Left renal cortex interstitium (tissue), 4 donors: ENCODE data around the gene CCDC171. TPM values are rescaled to one million over a fixed set of nuclear protein-coding genes. Genes with fewer than 3 reads are reported as not detected.
A peak's percentile ranks its signal among the peaks of the same experiment; 100 is the strongest.

ENCODE experiments used
- DNase-seq, 4 donors: peaks; one replicate each; pipeline ENCODE4 v3.0.0-alpha.2; 2013; ENCODE audit warnings: low read depth in 4 of 4, low spot score in 2 of 4, missing footprints in 1 of 4
- polyA plus RNA-seq, 4 donors: library from polyadenylated mRNA; unstranded; fragments of 120-200 nt; gene quantifications; one replicate each; pipeline ENCODE4 v1.2.1, GENCODE V29; 2013; ENCODE audit not compliant: insufficient read length in 4 of 4

The CCDC171 gene
- polyA plus RNA-seq, 4 donors: 4.3 to 6.6 (median 5.4) TPM

- no peak for DNase-seq
These were observed 297.0 kb downstream of the CCDC171 start for GRCh38 chr9:15849871-15850270.

- no peak for DNase-seq
These were observed 298.9 kb downstream of the CCDC171 start for GRCh38 chr9:15851766-15852165.

- no peak for DNase-seq
These were observed 303.7 kb downstream of the CCDC171 start for GRCh38 chr9:15856591-15856990.

- DNase-seq: no peak
These were observed 314.5 kb downstream of the CCDC171 start for GRCh38 chr9:15867334-15867733.

GRCh38 chr9:15867988-15868387, 315.1 kb downstream of the CCDC171 start:
- no peak for DNase-seq

GRCh38 chr9:15873573-15874177, 320.8 kb downstream of the CCDC171 start:
- peak in 3 of 4 donors; percentile 20 to 49 (median 28) for DNase-seq

- no peak for DNase-seq
These were observed 329.5 kb downstream of the CCDC171 start for GRCh38 chr9:15882328-15882727.

GRCh38 chr9:15882883-15883282, 330.0 kb downstream of the CCDC171 start:
- DNase-seq: no peak

- no peak for DNase-seq
These were observed 332.6 kb downstream of the CCDC171 start for GRCh38 chr9:15885464-15885863.

- DNase-seq: no peak
These were observed 336.7 kb downstream of the CCDC171 start for GRCh38 chr9:15889555-15889954.

- DNase-seq: no peak
These were observed 348.7 kb downstream of the CCDC171 start for GRCh38 chr9:15901572-15901971.

GRCh38 chr9:15909297-15909696, 356.5 kb downstream of the CCDC171 start:
- no peak for DNase-seq

- DNase-seq: no peak
These were observed 362.9 kb downstream of the CCDC171 start for GRCh38 chr9:15915711-15916110.

GRCh38 chr9:15927161-15927560, 374.3 kb downstream of the CCDC171 start:
- DNase-seq: no peak

GRCh38 chr9:15935661-15936305, 382.9 kb downstream of the CCDC171 start:
- no peak for DNase-seq

- peak; percentile 56 to 76 (median 71) for DNase-seq
These were observed 383.6 kb downstream of the CCDC171 start for GRCh38 chr9:15936306-15936921.

GRCh38 chr9:15942831-15943424, 390.1 kb downstream of the CCDC171 start:
- DNase-seq: no peak

- no peak for DNase-seq
These were observed 391.5 kb downstream of the CCDC171 start for GRCh38 chr9:15944341-15944740.

GRCh38 chr9:15959663-15960062, 406.8 kb downstream of the CCDC171 start:
- DNase-seq: no peak

- DNase-seq: no peak
These were observed 408.4 kb downstream of the CCDC171 start for GRCh38 chr9:15961217-15961616.

- DNase-seq: no peak
These were observed 412.5 kb downstream of the CCDC171 start for GRCh38 chr9:15965246-15965745.
